ENCODE data around the gene EXOC2.

The EXOC2 gene

DNA sequence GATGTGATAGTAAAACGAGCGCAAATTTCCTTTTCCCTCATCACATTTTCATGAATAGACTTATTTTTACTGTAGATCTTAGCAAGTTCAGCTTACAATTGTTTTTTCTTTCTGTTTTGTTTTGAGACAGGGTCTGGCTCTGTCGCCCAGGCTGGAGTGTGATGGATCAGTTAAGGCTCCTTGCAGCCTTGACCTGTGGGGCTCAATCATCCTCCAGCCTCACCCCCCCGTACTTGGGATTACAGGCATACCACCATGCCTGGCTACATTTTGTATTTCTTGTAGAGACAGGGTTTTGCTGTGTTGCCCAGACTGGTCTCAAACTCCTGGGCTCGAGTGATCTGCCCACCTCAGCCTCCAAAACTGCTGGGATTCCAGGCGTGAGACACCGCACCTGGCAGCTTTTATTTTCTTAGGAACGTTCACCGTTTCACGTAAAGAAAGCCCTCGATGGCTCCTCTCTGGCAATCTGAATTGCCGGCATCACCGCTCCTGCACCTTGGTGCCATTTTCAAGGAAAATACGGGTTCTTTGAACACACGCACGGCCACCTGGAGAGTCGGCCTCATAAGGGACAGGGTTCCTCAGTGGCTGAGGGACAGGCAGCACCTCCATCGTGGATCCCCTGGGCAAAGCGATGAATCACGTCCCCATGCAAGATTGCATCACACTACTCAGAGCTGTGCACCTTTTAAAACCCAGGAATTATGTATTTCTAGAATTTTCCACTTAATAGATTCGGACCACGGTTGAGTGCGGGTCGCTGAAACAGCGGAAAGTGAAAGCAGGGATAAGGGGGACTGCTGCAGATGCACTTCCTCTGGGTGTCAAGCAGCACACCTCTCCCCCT lies 222.7 kb downstream of the EXOC2 start:
- no peak for DNase-seq (ENCODE audit: low read depth in 3 of 3, low spot score in 1 of 3)

- DNase-seq (ENCODE audit: low read depth in 3 of 3, low spot score in 1 of 3), result no peak
These were observed 225.3 kb downstream of the EXOC2 start for GRCh38 chr6:467671-468082.

DNA sequence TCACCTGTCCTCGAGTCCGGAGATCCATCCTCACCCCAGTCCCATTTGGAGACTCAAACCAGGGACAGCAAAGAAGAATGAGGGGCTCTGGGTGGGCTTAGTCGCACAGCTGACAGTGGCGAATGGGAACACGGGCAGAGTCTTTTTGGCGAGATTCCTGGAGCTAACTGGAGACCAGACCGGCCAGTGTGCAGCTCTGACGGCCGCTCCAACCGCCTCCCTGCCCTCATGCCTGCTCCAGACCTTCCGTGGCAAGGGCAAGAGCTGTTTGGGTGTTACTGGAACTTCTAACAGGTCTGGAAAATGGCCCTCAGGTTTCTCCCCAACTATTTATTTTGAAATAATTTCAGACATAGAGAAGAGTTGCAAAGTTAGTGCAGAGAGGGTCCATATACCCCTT lies 225.8 kb downstream of the EXOC2 start:
- DNase-seq (ENCODE audit: low read depth in 3 of 3, low spot score in 1 of 3), result no peak

DNA sequence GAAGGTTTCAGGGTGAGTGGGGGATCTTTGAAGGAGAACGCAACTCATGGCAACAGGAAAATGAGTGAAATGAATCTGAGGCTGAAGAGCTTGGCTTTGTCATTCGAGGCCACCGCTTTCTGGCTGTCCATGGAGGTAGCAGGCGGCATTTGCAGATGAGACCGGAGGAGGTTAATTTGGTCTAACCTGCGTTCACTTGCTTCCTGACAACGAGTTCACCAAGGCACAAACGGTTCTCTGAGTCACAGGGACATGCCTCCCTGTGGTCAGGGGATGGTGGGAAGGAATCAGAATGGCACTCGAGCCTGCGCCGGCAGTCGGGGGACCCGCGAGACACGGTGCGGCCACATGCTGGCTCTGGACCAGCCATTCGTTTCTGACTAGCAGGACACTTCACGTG lies 226.4 kb downstream of the EXOC2 start:
- no peak for DNase-seq (ENCODE audit: low read depth in 3 of 3, low spot score in 1 of 3)

GRCh38 chr6:465531-466348 lies 227.2 kb downstream of the EXOC2 start:
- no peak for DNase-seq (ENCODE audit: low read depth in 3 of 3, low spot score in 1 of 3)

DNA sequence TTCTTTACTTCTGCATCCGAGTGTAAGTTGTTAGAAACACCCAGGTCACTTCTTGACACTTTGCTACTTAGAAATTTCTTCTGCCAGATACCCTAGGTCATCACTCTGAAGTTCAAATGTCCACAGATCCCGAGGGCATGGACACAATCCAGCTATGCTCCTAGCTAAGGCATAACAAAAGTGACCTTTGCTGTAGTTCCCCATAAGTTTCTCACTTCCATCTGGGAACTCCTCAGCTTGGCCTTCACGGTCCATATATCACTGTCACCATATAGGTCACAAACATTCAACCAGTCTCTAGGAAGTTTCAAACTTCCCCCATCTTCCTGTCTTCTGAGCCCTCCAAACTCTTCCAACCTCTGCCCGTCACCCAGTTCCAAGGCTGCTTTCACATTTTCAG lies 236.1 kb downstream of the EXOC2 start:
- no peak for DNase-seq (ENCODE audit: low read depth in 3 of 3, low spot score in 1 of 3)

DNA sequence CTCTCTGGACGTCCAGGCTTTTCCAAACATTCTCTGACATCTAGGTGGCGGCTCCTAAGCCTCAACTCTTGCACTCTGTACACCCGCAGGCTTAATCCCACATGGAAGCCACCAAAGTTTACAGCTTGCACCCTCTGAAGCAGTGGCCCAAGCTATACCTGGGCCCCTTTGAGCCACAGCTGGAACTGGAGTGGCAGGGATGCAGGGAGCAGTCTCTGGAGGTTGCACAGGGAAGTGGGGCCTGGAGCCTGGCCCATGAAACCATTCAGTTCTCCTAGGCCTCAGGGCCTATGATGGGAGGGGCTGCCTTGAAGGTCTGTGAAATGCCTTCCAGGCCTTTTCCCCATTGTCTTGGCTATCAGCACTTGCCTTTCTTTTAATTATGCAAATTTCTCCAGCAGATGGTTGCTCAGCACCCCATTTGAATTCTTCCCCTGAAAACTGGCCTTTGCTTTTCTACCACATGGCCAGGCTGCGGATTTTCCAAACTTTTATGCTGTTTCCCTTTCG lies 236.5 kb downstream of the EXOC2 start:
- DNase-seq (ENCODE audit: low read depth in 3 of 3, low spot score in 1 of 3), result no peak

DNA sequence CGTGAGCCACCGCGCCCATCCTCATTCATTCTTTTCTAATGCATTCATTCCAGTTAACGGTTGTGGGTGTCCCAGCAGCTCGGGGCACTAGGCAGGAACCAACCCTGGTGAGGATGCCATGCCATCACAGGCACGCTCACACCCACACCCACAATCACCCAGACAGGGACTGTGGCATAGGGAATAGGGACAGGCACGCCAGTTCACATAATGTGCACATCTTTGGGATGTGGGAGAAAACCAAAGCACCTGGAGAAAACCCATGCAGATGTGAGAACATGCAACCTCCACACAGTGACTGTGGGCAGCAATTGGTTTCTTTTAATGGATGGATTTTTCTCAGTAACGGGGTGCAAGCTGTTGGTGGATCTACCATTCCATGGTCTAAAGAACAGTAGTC lies 237.1 kb downstream of the EXOC2 start:
- DNase-seq (ENCODE audit: low read depth in 3 of 3, low spot score in 1 of 3), result no peak

DNA sequence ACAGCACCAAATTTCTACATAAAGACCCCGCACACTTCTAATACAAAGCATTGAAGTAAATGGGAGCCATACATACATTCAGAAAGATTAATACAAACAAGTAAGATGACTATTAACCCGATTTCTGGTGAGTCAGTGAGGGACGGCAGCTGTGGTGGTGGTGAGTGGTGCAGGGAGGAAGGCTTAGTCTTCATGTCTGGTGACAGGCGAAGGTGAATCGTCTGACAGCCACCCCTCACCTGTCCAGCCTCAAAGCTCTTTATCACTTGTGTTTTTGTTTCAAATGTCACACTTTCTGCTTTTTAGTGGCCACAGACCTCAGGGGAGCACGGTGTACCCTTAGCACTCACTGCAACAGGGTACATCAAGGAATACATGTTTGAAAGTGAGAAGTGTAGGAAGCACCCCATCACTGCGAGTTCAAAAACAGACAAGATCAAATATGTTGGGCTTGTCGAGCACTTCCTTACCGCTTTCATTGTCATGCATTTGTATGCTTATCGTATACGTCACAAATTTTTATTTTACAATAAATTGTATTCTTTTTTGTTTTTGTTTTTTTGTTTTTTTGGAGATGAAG lies 237.8 kb downstream of the EXOC2 start:
- DNase-seq (ENCODE audit: low read depth in 3 of 3, low spot score in 1 of 3), result no peak

DNA sequence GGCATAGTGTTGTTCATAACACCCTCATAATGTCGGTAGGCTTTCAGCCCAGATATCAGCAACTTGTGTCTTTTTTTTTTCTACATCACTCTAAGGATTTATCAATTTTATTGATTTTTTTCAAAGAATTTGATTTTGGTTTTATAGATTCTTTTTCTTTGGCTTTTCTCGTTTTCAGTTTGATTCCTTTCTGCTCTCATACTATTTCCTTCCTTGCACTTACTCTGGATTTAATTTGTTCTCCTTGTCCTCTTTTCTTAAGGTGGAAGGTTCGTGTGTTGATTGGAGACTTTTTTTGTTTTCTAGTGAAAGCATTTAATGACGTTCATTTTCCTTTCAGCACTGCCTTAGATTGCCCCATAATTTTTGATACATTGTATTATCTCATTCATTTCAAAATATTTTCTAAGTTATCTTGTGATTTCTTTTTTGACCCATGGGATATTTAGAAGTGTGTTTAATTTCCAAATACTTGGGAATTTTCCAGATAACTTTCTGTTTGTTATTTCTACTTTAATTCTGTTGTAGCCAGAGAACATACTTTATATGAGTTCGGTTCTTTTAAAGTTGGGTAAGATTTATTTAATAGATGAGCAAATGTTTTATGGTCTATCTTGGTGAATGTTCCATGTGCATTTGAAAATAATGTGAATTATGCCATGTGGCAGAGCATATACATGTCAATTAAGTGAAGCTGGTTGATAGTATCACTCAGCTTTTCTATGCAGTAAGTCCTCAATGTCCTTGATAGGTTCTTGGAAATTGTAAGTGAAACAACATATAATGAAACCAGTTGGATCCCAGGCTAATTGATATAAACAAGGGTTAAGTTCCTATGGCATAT lies 238.6 kb downstream of the EXOC2 start:
- no peak for DNase-seq (ENCODE audit: low read depth in 3 of 3, low spot score in 1 of 3)

DNA sequence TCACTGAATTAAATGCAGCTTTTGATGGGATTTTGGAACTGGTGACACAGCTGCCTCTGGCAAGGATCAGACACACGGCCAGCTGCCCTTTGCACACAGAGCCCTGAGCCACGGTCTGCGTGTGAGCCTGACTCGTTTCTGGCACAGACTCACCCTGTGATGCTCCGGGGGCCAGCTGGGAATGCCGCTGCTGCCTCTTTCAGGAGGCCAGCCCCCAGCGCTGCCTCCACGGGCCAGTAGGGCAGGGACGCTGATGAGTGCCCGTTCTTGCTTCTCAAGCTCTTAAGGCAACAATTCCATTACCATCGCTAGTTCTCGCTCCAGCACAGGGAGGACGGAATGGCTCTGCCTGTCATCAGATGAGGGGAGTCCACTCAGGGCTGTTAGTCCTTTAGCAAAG lies 239.8 kb downstream of the EXOC2 start:
- DNase-seq (ENCODE audit: low read depth in 3 of 3, low spot score in 1 of 3), result no peak

DNA sequence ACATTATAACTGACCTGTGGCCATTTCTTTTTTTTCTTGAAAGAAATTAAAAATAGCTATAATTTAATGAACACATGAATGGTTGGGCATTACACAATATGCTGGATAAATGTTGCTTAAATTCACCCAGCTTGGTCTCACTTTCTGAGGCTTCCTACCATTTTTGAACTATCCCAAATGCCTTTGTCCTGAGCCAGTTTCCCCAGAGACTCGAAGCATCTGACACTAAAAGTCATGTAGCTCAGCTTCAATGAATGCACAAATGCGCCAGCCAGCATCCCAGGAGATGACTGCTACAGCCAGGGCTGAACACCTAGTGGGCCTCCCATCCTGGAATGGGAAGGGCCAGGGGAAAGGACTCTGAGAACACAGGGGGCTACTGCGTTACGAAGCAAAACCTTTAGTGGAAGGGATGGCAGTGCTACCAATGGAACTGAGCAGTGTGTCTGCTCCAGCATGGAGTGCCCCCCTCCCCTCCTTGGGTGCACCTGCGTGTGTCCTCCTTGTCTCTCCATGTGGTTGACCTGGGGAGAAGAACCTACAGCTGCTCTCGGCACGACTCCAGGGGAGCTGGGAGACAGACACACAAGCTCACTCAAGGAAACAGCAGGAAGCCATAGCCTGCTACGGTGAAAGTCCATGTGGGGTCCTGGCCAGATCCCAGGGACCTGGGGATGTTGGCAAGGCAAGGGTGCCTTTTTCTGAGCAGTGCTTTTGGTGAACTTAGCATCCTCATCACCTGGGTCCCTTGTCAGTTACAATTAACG lies 240.5 kb downstream of the EXOC2 start:
- no peak for DNase-seq (ENCODE audit: low read depth in 3 of 3, low spot score in 1 of 3)

- no peak for DNase-seq (ENCODE audit: low read depth in 3 of 3, low spot score in 1 of 3)
These were observed 241.1 kb downstream of the EXOC2 start for GRCh38 chr6:451847-452246.

- no peak for DNase-seq (ENCODE audit: low read depth in 3 of 3, low spot score in 1 of 3)
These were observed 241.6 kb downstream of the EXOC2 start for GRCh38 chr6:451336-451735.

- no peak for DNase-seq (ENCODE audit: low read depth in 3 of 3, low spot score in 1 of 3)
These were observed 243.2 kb downstream of the EXOC2 start for GRCh38 chr6:449486-450419.

GRCh38 chr6:449057-449430 lies 243.9 kb downstream of the EXOC2 start:
- DNase-seq (ENCODE audit: low read depth in 3 of 3, low spot score in 1 of 3), result no peak

- no peak for DNase-seq (ENCODE audit: low read depth in 3 of 3, low spot score in 1 of 3)
These were observed 244.5 kb downstream of the EXOC2 start for GRCh38 chr6:448296-449056.

GRCh38 chr6:447381-448165 lies 245.4 kb downstream of the EXOC2 start:
- DNase-seq (ENCODE audit: low read depth in 3 of 3, low spot score in 1 of 3), result peak in 2 of 3 donors; percentile 10 to 39

Data from stimulated activated CD4-positive, alpha-beta T cell treated with anti-CD3 and anti-CD28 coated beads, TNF-alpha, amount 100 ng/mL, for 1 hour (primary cell).